IMR-90 (cell line): ENCODE results near the gene OSBPL3.

Experiments
- CTCF ChIP-seq: conservative IDR thresholded peaks from 2 replicates; pipeline ENCODE4 v1.5.1; 2012; ENCODE audit warnings: mild to moderate bottlenecking, low read depth, low read length, improper control_type of control experiment
- FOS ChIP-seq: fragments of 150-350 bp; IDR thresholded peaks from 2 replicates; pipeline ENCODE4 v1.6.1; 2016; ENCODE audit warnings: low read depth, low read length
- MAFK ChIP-seq: IDR thresholded peaks from 2 replicates; pipeline ENCODE4 v1.6.1; 2012; ENCODE audit warnings: low read depth, low read length, improper control_type of control experiment
- NFE2L2 ChIP-seq: fragments of 150-350 bp; IDR thresholded peaks from 2 replicates; pipeline ENCODE4 v1.6.1; 2016; ENCODE audit warnings: low read depth, mild to moderate bottlenecking, low read length
- POLR2A ChIP-seq: IDR thresholded peaks from 2 replicates; pipeline ENCODE4 v1.6.1; 2012; ENCODE audit warnings: mild to moderate bottlenecking, low read depth, low read length
- RAD21 ChIP-seq: IDR thresholded peaks from 2 replicates; pipeline ENCODE4 v1.6.1; 2012; ENCODE audit warnings: low read length, improper control_type of control experiment
- RCOR1 ChIP-seq: IDR thresholded peaks from 2 replicates; pipeline ENCODE4 v1.6.1; 2012; ENCODE audit warnings: mild to moderate bottlenecking, low read length, improper control_type of control experiment; ENCODE audit not compliant: insufficient replicate concordance
- RFX5 ChIP-seq: IDR thresholded peaks from 2 replicates; pipeline ENCODE4 v1.8.0; 2012; ENCODE audit warnings: low read depth, mild to moderate bottlenecking, low read length, moderate library complexity
- SMC3 ChIP-seq: fragments of 150-350 bp; IDR thresholded peaks from 2 replicates; pipeline ENCODE4 v1.6.1; 2016; ENCODE audit warnings: low read depth, mild to moderate bottlenecking, antibody characterized with exemption, low read length, moderate library complexity
- USF2 ChIP-seq: fragments of 150-350 bp; IDR thresholded peaks from 2 replicates; pipeline ENCODE4 v1.6.1; 2017; ENCODE audit warnings: mild to moderate bottlenecking, antibody characterized with exemption, low read length, low read depth

- TF ChIP-seq CTCF = 0 out of 2 replicates have a peak, but pooled peaks have one; percentile 8
- TF ChIP-seq FOS = no peak
- no peak for TF ChIP-seq POLR2A
- peak; percentile 87 for TF ChIP-seq MAFK
- no peak for TF ChIP-seq NFE2L2
- no peak for TF ChIP-seq RFX5
- TF ChIP-seq USF2 = no peak; the same call in 1 of the 2 replicates
- TF ChIP-seq RCOR1 = no peak
- no peak for TF ChIP-seq RAD21
- TF ChIP-seq SMC3 = no peak
Measured at GRCh38 chr7:25025218-25025671, 45.3 kb upstream of the OSBPL3 start.
